Skeletal muscle satellite cell (primary cell): Measurements from ENCODE around the gene EPB41L3.

ENCODE experiments used
- H3K27me3 ChIP-seq: 2 replicates; pipeline ENCODE4 v1.7.0; 2013; ENCODE audit warnings: low read length; ENCODE audit not compliant: control insufficient read depth, insufficient read depth
- H3K36me3 ChIP-seq: 2 replicates; pipeline ENCODE4 v1.7.0; 2013; ENCODE audit warnings: mild to moderate bottlenecking, control low read depth, low read length; ENCODE audit not compliant: insufficient read depth
- H3K4me1 ChIP-seq: 2 replicates; pipeline ENCODE4 v1.7.0; 2013; ENCODE audit warnings: low read length; ENCODE audit not compliant: control insufficient read depth, insufficient read depth
- H3K4me2 ChIP-seq: 2 replicates; pipeline ENCODE4 v1.7.0; 2013; ENCODE audit warnings: mild to moderate bottlenecking, low read length
- H3K4me3 ChIP-seq: 2 replicates; pipeline ENCODE4 v1.7.0; 2013; ENCODE audit warnings: low read length
- H3K9ac ChIP-seq: 2 replicates; pipeline ENCODE4 v1.7.0; 2013; ENCODE audit warnings: mild to moderate bottlenecking, low read depth, low read length, moderate library complexity
- H3K9me3 ChIP-seq: replicated peaks from 2 replicates; pipeline ENCODE4 v1.7.0; 2013; ENCODE audit warnings: mild to moderate bottlenecking, control low read depth, low read length

Gene EPB41L3

GRCh38 chr18:5350636-5351035 is 193.2 kb downstream of the EPB41L3 start:
- Histone ChIP-seq H3K4me3 (no peak overlapping the region), H3K36me3 (no peaks in the 10 kb centered on the region), H3K27me3 (no peaks in the 10 kb centered on the region), H3K9ac (no peak overlapping the region), H3K9me3 (no peaks in the 10 kb centered on the region), H3K4me1 (no peaks in the 10 kb centered on the region), H3K4me2 (no peak overlapping the region)
